H9 (cell line): ENCODE measurements around the gene ARHGAP15. TPM values are rescaled to one million over a fixed set of nuclear protein-coding genes. Genes with fewer than 3 reads are reported as not detected.

ENCODE experiments used
- DNase-seq: peaks from one replicate; pipeline ENCODE4 v3.0.0-alpha.2; 2017
- H2AFZ ChIP-seq: one replicate; pipeline ENCODE4 v1.6.1; 2013; ENCODE audit warnings: mild to moderate bottlenecking, low read length, control low read depth, moderate library complexity
- H2AK5ac ChIP-seq: 2 replicates; pipeline ENCODE4 v1.6.1; 2013; ENCODE audit warnings: low read length, control low read depth, mixed read lengths; ENCODE audit not compliant: insufficient read length
- H2BK120ac ChIP-seq: one replicate; pipeline ENCODE4 v1.6.1; 2013; ENCODE audit warnings: low read depth, mild to moderate bottlenecking, low read length, control low read depth, inconsistent platforms; ENCODE audit not compliant: poor library complexity, severe bottlenecking
- H2BK12ac ChIP-seq: 2 replicates; pipeline ENCODE4 v1.6.1; 2013; ENCODE audit warnings: low read length, control low read depth, mixed read lengths, low read depth; ENCODE audit not compliant: insufficient read length
- H2BK15ac ChIP-seq: 2 replicates; pipeline ENCODE4 v1.6.1; 2013; ENCODE audit warnings: low read depth, low read length, control low read depth
- H2BK20ac ChIP-seq: one replicate; pipeline ENCODE4 v1.6.1; 2013; ENCODE audit warnings: low read depth, mild to moderate bottlenecking, low read length, control low read depth, inconsistent platforms; ENCODE audit not compliant: poor library complexity, severe bottlenecking
- H2BK5ac ChIP-seq: 2 replicates; pipeline ENCODE4 v1.6.1; 2013; ENCODE audit warnings: low read length, control low read depth, mixed read lengths; ENCODE audit not compliant: insufficient read length
- H3K14ac ChIP-seq: 2 replicates; pipeline ENCODE4 v1.6.1; 2013; ENCODE audit warnings: low read length, control low read depth; ENCODE audit not compliant: insufficient read depth
- H3K18ac ChIP-seq: 2 replicates; pipeline ENCODE4 v1.6.1; 2013; ENCODE audit warnings: low read depth, mild to moderate bottlenecking, mixed read lengths, low read length, control low read depth; ENCODE audit not compliant: insufficient read length
- H3K23ac ChIP-seq: 2 replicates; pipeline ENCODE4 v1.6.1; 2013; ENCODE audit warnings: low read length, control low read depth, mixed read lengths, low read depth; ENCODE audit not compliant: insufficient read length
- H3K23me2 ChIP-seq: 2 replicates; pipeline ENCODE4 v1.6.1; 2013; ENCODE audit warnings: low read depth, mild to moderate bottlenecking, mixed read lengths, low read length, control low read depth; ENCODE audit not compliant: insufficient read length, poor library complexity, severe bottlenecking
- H3K27ac ChIP-seq: 2 replicates; pipeline ENCODE4 v1.5.1; 2013; ENCODE audit warnings: low read length, control low read depth, mixed read lengths, low read depth; ENCODE audit not compliant: insufficient read length
- H3K27me3 ChIP-seq: 2 replicates; pipeline ENCODE4 v1.6.1; 2013; ENCODE audit warnings: low read length, control low read depth, inconsistent platforms; ENCODE audit not compliant: insufficient read depth
- H3K4ac ChIP-seq: 2 replicates; pipeline ENCODE4 v1.6.1; 2013; ENCODE audit warnings: low read depth, mild to moderate bottlenecking, control low read depth, inconsistent platforms, low read length, moderate library complexity
- H3K4me1 ChIP-seq: 2 replicates; pipeline ENCODE4 v1.6.1; 2013; ENCODE audit warnings: low read length, control low read depth, inconsistent platforms; ENCODE audit not compliant: insufficient read depth
- H3K4me2 ChIP-seq: 2 replicates; pipeline ENCODE4 v1.6.1; 2013; ENCODE audit warnings: low read length, control low read depth, mixed read lengths; ENCODE audit not compliant: insufficient read length, insufficient read depth
- H3K56ac ChIP-seq: 2 replicates; pipeline ENCODE4 v1.6.1; 2013; ENCODE audit warnings: low read depth, mild to moderate bottlenecking, mixed read lengths, low read length, control low read depth; ENCODE audit not compliant: insufficient read length
- H3K79me1 ChIP-seq: 2 replicates; pipeline ENCODE4 v1.6.1; 2013; ENCODE audit warnings: low read depth, mild to moderate bottlenecking, moderate library complexity, low read length, control low read depth, inconsistent platforms; ENCODE audit not compliant: insufficient read depth, poor library complexity, severe bottlenecking
- H3K79me2 ChIP-seq: 2 replicates; pipeline ENCODE4 v1.6.1; 2013; ENCODE audit warnings: low read length, control low read depth, inconsistent platforms; ENCODE audit not compliant: insufficient read depth
- H3K9ac ChIP-seq: 2 replicates; pipeline ENCODE4 v1.6.1; 2013; ENCODE audit warnings: low read length, control low read depth, mixed read lengths; ENCODE audit not compliant: insufficient read length; ENCODE audit errors: extremely low read depth
- H3K9me3 ChIP-seq: one replicate; pipeline ENCODE4 v1.6.1; 2013; ENCODE audit warnings: low read depth, low read length, inconsistent platforms; ENCODE audit not compliant: control insufficient read depth
- H3T11ph ChIP-seq: one replicate; pipeline ENCODE4 v1.6.1; 2013; ENCODE audit warnings: mild to moderate bottlenecking, low read length, control low read depth, inconsistent platforms
- H4K20me1 ChIP-seq: one replicate; pipeline ENCODE4 v1.6.1; 2013; ENCODE audit not compliant: control insufficient read depth, insufficient read length, insufficient read depth
- H4K5ac ChIP-seq: 2 replicates; pipeline ENCODE4 v1.6.1; 2013; ENCODE audit warnings: low read depth, mild to moderate bottlenecking, mixed read lengths, low read length, control low read depth; ENCODE audit not compliant: insufficient read length
- H4K8ac ChIP-seq: replicated peaks from 2 replicates; pipeline ENCODE4 v1.6.1; 2013; ENCODE audit warnings: low read length, control low read depth, mixed read lengths, low read depth; ENCODE audit not compliant: insufficient read length
- H4K91ac ChIP-seq: 2 replicates; pipeline ENCODE4 v1.6.1; 2013; ENCODE audit warnings: low read depth, mild to moderate bottlenecking, moderate library complexity, mixed read lengths, low read length, control low read depth; ENCODE audit not compliant: insufficient read length
- H3K27ac Mint-ChIP-seq, 3 experiments: 2 replicates in 2 of 3; 3 replicates in 1 of 3; pipeline ENCODE4 v1.8.0; 2020 to 2021; ENCODE audit warnings: mixed read lengths in 3 of 3, mild to moderate bottlenecking in 1 of 3, moderate library complexity in 1 of 3
- H3K27me3 Mint-ChIP-seq: 2 replicates; pipeline ENCODE4 v1.8.0; 2021; ENCODE audit warnings: low read depth, mild to moderate bottlenecking, moderate library complexity, mixed read lengths
- H3K36me3 Mint-ChIP-seq, 3 experiments: 2 replicates in 2 of 3; 3 replicates in 1 of 3; pipeline ENCODE4 v1.8.0; 2020 to 2021; ENCODE audit warnings: low read depth in 3 of 3, mixed read lengths in 3 of 3; ENCODE audit not compliant: insufficient read depth in 1 of 3
- H3K4me1 Mint-ChIP-seq, 2 experiments: 2 replicates each; pipeline ENCODE4 v1.8.0; 2020; ENCODE audit warnings: mixed read lengths in 2 of 2
- H3K4me3 Mint-ChIP-seq, 2 experiments: 2 replicates in 1 of 2; 3 replicates in 1 of 2; pipeline ENCODE4 v1.8.0; 2020 to 2021; ENCODE audit warnings: mild to moderate bottlenecking in 2 of 2, mixed read lengths in 2 of 2, moderate library complexity in 1 of 2
- H3K9me3 Mint-ChIP-seq, 2 experiments: 2 replicates in 1 of 2; 3 replicates in 1 of 2; pipeline ENCODE4 v1.8.0; 2020; ENCODE audit warnings: mild to moderate bottlenecking in 2 of 2, mixed read lengths in 2 of 2, moderate library complexity in 1 of 2
- CTCF ChIP-seq: fragments of 200-600 bp; sonication (generic); conservative IDR thresholded peaks from 3 replicates; pipeline ENCODE4 v1.8.0; 2021; ENCODE audit warnings: antibody characterized with exemption, mild to moderate bottlenecking
- WGBS: extraction: QIAGEN DNeasy Blood & Tissue Kit; methylation state at CpG from one replicate; pipeline ENCODE4 v1.1.7; 2013; ENCODE audit warnings: missing lambda C conversion rate, low lambda C conversion rate, mixed read lengths; ENCODE audit not compliant: insufficient read length; ENCODE audit errors: extremely low coverage; 5-methylcytosine and 5-hydroxymethylcytosine counted together
- total RNA-seq: library from RNA; stranded (reverse); gene quantifications from 2 replicates; pipeline ENCODE4 v1.2.1, GENCODE V29; 2021

Gene ARHGAP15
- total RNA-seq, 1 experiment from 2014 or later: not detected

GRCh38 chr2:143499061-143499460, 369.8 kb downstream of the ARHGAP15 start:
- H3K4me3 Mint-ChIP-seq: no peak overlapping the region
- Histone ChIP-seq H2BK20ac (no peak overlapping the region), H3K9ac (no peak overlapping the region), H2AFZ (no peak overlapping the region), H4K91ac (no peak overlapping the region), H3K4ac (no peak overlapping the region), H2AK5ac (no peak overlapping the region), H3K14ac (no peak overlapping the region), H4K20me1 (no peaks in the 10 kb centered on the region), H3K9me3 (no peaks in the 10 kb centered on the region), H2BK5ac (no peak overlapping the region), H4K5ac (no peak overlapping the region), H3K4me2 (no peak overlapping the region), H3K4me1 (no peaks in the 10 kb centered on the region), H3K23ac (no peak overlapping the region), H3T11ph (no peak overlapping the region), H3K27ac (no peak overlapping the region), H2BK15ac (no peak overlapping the region), H4K8ac (no peak overlapping the region), H3K79me2 (no peaks in the 10 kb centered on the region), H3K27me3 (no peaks in the 10 kb centered on the region), H2BK12ac (no peak overlapping the region), H3K56ac (no peak overlapping the region), H2BK120ac (no peak overlapping the region), H3K18ac (no peak overlapping the region), H3K23me2 (no peaks in the 10 kb centered on the region), H3K79me1 (no peaks in the 10 kb centered on the region)
- DNase-seq: no peak
- no CpG with 5 or more reads among the region's 3 CpGs for WGBS
- TF ChIP-seq CTCF: no peak
- peaks cover 2 to 5% (median 3%) of the 10 kb centered on the region in 3 experiments; a peak in 4 of 7 replicates for H3K36me3 Mint-ChIP-seq
- no peak overlapping the region for H3K27ac Mint-ChIP-seq
- H3K9me3 Mint-ChIP-seq: peaks cover 3 to 4% of the 10 kb centered on the region in 2 experiments; a peak in 4 of 5 replicates
- peaks cover 0 to 4% of the 10 kb centered on the region in 2 experiments; a peak in 2 of 4 replicates for H3K4me1 Mint-ChIP-seq
- H3K27me3 Mint-ChIP-seq: no peaks in the 10 kb centered on the region
